ENCODE results near the gene CUL3. TPM values are rescaled to one million over a fixed set of nuclear protein-coding genes. Genes with fewer than 3 reads are reported as not detected.

Gene CUL3
- total and polyA plus RNA-seq, 2 of the 8 experiments (the other 6 are each of a cell fraction or from before 2014, with no cell fraction given), result 28.5 to 113 TPM

GRCh38 chr2:224560549-224560948 is 24.6 kb downstream of the CUL3 start:
- H3K23ac ChIP-seq (ENCODE audit: insufficient read length), result no peak overlapping the region
- no peak for FAIRE-seq
- H4K20me1 ChIP-seq (replicated peaks in 1 of 2; ENCODE audit: control insufficient read depth in 1 of 2, insufficient read depth in 2 of 2, low read length in 2 of 2), result peaks cover 5 to 18% of the 10 kb centered on the region in 2 experiments
- H3K14ac ChIP-seq (ENCODE audit: insufficient read length), result no peak overlapping the region
- H3K9ac ChIP-seq (replicated peaks in 1 of 4; ENCODE audit: extremely low read depth in 1 of 4, low read depth in 3 of 4, low read length in 3 of 4), result no peak overlapping the region
- no peak overlapping the region for H3K56ac ChIP-seq (replicated peaks; ENCODE audit: insufficient read length, low read depth, low read length)
- H3K4me1 ChIP-seq (replicated peaks in 1 of 4; ENCODE audit: control insufficient read depth in 3 of 4, insufficient read depth in 4 of 4, low read length in 3 of 4), result peaks cover 0 to 5% (median 2%) of the 10 kb centered on the region in 4 experiments; a peak in 3 of 7 replicates
- WGBS, 2 experiments (ENCODE audit: extremely low coverage in 1 of 2, insufficient coverage in 1 of 2, insufficient read length in 1 of 2, insufficient replicate concordance in 2 of 2, low coverage in 1 of 2, low lambda C conversion rate in 2 of 2, missing lambda C conversion rate in 1 of 2), result 91% methylated on average over 2 of the region's 2 CpGs; no CpG with 5 or more reads in 1 of the 2 experiments
- no peak overlapping the region for H2BK20ac ChIP-seq (ENCODE audit: low read length)
- no peak overlapping the region for H3K4ac ChIP-seq (replicated peaks; ENCODE audit: insufficient read length, low read depth, low read length)
- POLR2A ChIA-PET (ENCODE audit: partially characterized antibody), result interaction anchor here (1.0 to 1.7 kb wide), 2 partner anchors 14 to 92 kb away, joined by 3 to 4 read pairs; no protein-coding TSS in a partner anchor
- H4K5ac ChIP-seq (ENCODE audit: insufficient read length, low read depth, low read length), result no peak overlapping the region
- H2BK15ac ChIP-seq (ENCODE audit: low read length), result no peak overlapping the region
- no peak overlapping the region for H3K4me3 ChIP-seq (ENCODE audit: extremely low read depth in 1 of 4, insufficient read depth in 2 of 4, low read depth in 3 of 4, low read length in 4 of 4)
- no peak overlapping the region for H3K4me2 ChIP-seq (ENCODE audit: insufficient read depth in 1 of 2, low read depth in 2 of 2, low read length in 2 of 2)
- H2BK5ac ChIP-seq (ENCODE audit: low read depth, low read length), result no peak overlapping the region
- no peaks in the 10 kb centered on the region; a peak in 1 of 8 replicates for H3K36me3 ChIP-seq (ENCODE audit: control insufficient read depth in 2 of 4, insufficient read depth in 4 of 4, low read length in 3 of 4)
- H4K8ac ChIP-seq (ENCODE audit: extremely low read depth, insufficient read depth, low read length), result no peak overlapping the region
- H2AK5ac ChIP-seq (ENCODE audit: low read depth, low read length), result no peak overlapping the region
- CTCF ChIA-PET (ENCODE audit: partially characterized antibody), result interaction anchor here (0.9 to 1.6 kb wide), 4 partner anchors 7 to 86 kb away, joined by 3 to 4 read pairs (median 3); no protein-coding TSS in a partner anchor
- no peak overlapping the region for H3K27ac ChIP-seq (ENCODE audit: low read depth, low read length)
- H4K91ac ChIP-seq (replicated peaks; ENCODE audit: insufficient read length, low read length), result no peak overlapping the region
- H3K27me3 ChIP-seq (replicated peaks in 1 of 4; ENCODE audit: control insufficient read depth in 3 of 4, extremely low read depth in 1 of 4, insufficient read depth in 3 of 4, low read length in 3 of 4), result no peaks in the 10 kb centered on the region
- H3K79me1 ChIP-seq (ENCODE audit: low read depth, low read length), result peaks cover 4% of the 10 kb centered on the region
- no peak overlapping the region for H2BK12ac ChIP-seq (ENCODE audit: low read depth, low read length)
- no peak overlapping the region for H2AFZ ChIP-seq (ENCODE audit: low read length)
- no peak for DNase-seq (ENCODE audit: low read depth in 1 of 2, low spot score in 2 of 2)
- H3K9me3 ChIP-seq (ENCODE audit: insufficient read depth in 2 of 2, low read depth in 1 of 2, low read length in 1 of 2), result no peaks in the 10 kb centered on the region
- no peak overlapping the region for H3K18ac ChIP-seq (ENCODE audit: extremely low read depth, low read length)
- H2BK120ac ChIP-seq (replicated peaks; ENCODE audit: low read depth, low read length), result no peak overlapping the region
- peaks cover 25 to 98% of the 10 kb centered on the region in 2 experiments for H3K79me2 ChIP-seq (ENCODE audit: control insufficient read depth in 1 of 2, insufficient read depth in 2 of 2, low read length in 2 of 2)
- H3K23me2 ChIP-seq (ENCODE audit: low read depth, low read length), result no peaks in the 10 kb centered on the region
- TF ChIP-seq, protein P1, sequence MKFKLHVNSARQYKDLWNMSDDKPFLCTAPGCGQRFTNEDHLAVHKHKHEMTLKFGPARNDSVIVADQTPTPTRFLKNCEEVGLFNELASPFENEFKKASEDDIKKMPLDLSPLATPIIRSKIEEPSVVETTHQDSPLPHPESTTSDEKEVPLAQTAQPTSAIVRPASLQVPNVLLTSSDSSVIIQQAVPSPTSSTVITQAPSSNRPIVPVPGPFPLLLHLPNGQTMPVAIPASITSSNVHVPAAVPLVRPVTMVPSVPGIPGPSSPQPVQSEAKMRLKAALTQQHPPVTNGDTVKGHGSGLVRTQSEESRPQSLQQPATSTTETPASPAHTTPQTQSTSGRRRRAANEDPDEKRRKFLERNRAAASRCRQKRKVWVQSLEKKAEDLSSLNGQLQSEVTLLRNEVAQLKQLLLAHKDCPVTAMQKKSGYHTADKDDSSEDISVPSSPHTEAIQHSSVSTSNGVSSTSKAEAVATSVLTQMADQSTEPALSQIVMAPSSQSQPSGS (IDR thresholded peaks at IDR 0.05; ENCODE audit: low read length), result no peak
- no peak for TF ChIP-seq SP4 (IDR thresholded peaks at IDR 0.05; ENCODE audit: low read length)

Measured in H1 (cell line).